CD4-positive, alpha-beta T cell treated with Interleukin-21 for 1 hour (primary cell): ENCODE data around the gene CRISPLD2.

Experiments
- DNase-seq: peaks from one replicate; pipeline ENCODE4 v3.0.0-alpha.2; 2020

The CRISPLD2 gene

GRCh38 chr16:84888450-84888849 lies 68.7 kb downstream of the CRISPLD2 start:
- DNase-seq, result no peak

DNA sequence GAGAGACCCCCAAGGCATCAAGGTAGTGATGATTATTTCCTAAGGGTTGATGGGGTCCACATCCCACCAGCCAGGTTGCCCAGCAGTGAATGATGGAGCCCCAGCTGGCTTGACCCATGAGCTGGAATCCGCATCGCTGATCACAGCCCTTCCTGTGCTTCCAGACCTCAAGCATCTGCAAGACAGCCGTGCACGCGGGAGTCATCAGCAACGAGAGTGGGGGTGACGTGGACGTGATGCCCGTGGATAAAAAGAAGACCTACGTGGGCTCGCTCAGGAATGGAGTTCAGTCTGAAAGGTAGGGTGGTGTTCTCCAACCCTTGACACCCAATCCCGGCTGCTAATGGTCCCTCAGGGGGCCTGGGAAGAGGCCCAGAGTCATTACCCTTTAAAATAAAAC lies 69.3 kb downstream of the CRISPLD2 start:
- no peak for DNase-seq

- DNase-seq, result no peak
Observed at GRCh38 chr16:84890427-84890826, 70.6 kb downstream of the CRISPLD2 start.

DNA sequence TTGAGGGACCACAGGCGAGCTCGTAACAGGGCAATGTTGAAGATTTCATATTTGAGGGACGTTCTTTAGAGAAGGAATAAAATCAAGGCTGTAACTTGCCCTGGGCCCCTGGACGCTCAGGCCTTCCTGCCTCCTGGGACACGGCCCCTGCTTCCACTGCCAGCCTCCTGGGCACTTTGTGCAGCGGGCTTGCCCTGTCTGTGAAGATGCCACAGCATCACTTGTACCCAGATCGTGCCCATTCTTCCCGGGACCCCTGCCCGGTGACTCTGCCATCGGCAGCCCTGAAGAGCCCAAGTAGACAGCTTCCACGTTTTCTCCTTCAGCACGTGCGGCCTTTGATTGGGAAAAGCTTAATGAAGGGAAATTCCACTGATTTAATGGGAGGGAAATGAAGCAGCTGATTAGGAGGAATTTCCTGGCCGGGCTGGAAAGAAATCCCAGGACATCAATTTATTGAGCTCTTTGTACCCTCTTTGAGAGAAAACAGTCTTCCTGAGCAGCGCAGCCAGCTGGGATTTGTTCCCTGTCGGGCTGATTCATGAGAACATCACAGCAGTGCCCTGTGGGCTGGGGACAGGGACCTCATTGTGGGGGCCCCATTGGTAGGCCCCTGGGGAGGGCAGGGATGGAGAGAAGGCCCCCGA lies 71.5 kb downstream of the CRISPLD2 start:
- DNase-seq, result no peak

DNA sequence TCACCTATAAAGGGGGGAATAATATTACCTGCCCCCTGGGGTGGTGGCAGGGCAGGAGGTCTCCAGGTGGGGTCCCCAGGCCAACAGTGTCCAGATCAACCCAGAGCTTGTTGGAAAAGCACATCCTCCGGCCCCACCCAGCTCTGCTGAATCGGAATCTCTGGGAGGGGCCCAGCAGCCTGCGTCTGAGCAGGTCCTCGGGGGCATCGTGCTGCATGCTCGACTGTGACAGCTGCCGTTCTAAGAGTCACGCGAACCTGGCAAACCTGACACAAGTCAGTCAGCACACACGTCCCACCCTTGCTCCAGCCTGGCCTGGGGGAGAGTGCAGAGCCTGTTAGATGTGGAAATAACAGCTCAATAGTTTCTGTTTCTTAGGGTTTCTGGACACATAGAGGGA lies 72.3 kb downstream of the CRISPLD2 start:
- DNase-seq, result no peak

GRCh38 chr16:84893467-84893848 lies 73.7 kb downstream of the CRISPLD2 start:
- no peak for DNase-seq

DNA sequence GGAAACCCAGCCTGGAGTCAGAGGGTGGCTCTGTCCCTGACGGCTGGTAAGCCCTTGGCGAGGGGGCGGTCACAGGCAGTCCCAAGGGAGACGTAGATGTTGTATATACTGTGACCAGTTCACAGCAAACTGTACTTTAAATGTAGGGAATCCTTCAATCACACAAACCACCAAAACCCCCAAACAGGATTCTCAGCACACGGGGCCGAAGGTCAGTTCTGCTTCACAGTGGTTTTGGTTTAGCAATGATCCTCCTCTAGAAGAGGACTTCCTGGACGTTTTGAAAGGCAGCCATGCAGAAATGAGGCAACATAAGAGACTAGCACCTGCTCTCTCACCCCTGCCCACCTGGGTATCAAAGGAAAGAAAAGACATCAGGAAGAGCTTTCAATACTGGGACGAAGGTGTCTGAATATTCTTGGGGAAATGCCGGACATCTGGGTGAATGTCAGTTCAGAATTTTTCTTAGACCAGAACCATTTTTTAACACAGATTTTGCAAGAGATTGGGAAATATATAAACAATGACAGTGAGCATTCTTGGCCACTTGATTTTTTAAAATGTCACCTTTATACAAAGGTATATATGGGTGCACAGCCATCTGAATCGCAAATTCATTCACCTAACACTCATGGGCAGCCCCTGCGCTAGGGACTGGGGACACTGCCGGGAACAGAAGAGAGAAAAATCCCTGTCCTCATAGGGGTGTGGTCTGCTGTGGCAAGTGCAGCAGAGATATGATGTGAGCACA lies 74.2 kb downstream of the CRISPLD2 start:
- no peak for DNase-seq

GRCh38 chr16:84895016-84895415 lies 75.2 kb downstream of the CRISPLD2 start:
- no peak for DNase-seq

GRCh38 chr16:84896847-84897246 lies 77.1 kb downstream of the CRISPLD2 start:
- DNase-seq, result no peak

GRCh38 chr16:84897911-84898377 lies 78.2 kb downstream of the CRISPLD2 start:
- DNase-seq, result peak; percentile 1

DNA sequence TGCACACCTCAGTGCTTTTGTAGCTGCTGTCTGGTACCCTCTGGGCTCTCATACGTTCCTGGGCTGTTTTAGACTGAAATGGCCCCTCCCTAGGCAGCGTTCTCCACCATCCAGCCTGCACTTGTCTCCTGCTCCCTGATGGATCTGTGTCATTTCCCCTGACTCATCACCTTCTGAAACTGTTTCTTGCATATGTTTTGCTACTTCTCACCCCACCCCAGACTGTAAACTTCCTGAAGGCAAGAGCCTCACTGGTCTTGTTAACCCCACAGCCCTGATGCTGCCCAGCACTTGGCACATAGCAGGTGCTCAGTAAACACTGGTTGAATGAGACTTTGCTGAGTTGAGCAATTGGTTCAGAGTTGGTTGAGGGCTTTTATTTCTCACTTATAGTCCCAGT lies 78.7 kb downstream of the CRISPLD2 start:
- no peak for DNase-seq

- DNase-seq, result no peak
Observed at GRCh38 chr16:84899414-84899813, 79.6 kb downstream of the CRISPLD2 start.

DNA sequence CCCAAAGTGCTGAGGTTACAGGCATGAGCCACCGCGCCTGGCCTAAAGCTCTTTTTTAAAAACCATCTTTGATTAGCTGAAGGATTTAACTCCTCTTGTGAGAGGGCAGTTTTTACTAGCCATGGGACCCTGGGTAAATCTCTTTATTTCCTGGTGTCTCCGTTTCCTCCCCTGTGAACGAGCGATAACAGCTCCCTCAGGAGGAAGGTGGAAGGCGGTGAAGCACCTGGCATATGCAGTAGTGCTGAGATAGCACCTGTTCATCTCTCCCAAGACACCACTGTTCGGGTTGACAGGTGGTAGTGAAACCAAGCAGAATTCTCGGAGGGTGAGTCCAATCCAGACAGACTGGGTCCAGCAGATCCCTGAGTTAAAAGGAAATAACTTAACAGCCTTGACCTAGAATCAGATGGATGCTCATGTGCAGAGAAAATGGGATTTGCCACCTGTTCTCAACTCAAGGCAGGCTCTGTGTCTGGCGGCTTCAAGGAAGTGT lies 86.2 kb downstream of the CRISPLD2 start:
- no peak for DNase-seq

DNA sequence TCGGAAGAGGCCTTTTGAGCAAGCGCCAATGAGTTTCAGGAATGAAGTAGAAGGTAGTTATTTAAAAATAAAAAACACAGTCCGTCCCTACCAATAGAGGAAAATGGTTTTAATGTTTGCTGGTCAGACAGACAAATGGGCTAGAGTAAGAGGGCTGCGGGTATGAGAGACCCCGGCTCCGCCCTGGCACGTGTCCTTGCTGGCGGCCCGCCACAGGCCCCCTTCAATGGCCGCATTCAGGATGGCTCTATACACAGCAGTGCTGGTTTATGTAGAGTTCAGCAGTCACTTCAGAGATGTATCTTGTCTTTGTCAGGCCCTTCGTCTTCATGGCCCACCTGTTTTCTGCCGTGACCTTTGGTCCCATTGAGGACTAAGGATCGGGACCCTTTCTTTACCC lies 87.3 kb downstream of the CRISPLD2 start:
- DNase-seq, result no peak

DNA sequence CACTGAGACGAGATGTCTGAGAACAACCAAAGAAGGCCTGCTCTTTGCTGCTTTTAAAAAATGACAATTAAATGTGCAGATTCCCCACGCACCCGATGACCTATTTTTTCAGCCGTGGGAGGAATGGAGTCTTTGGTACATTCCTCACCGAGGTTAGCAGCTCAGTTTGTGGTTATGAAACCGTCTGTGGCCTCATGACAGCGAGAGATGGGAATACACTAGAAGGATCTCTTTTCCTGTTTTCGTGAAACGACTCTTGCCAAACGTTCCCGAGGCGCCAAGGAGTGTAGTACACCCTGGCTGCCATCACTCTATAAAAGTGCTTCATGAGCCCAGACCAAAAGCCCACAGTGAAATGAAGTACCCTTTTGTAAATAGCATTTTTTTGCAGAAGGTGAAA lies 87.8 kb downstream of the CRISPLD2 start:
- DNase-seq, result no peak

DNA sequence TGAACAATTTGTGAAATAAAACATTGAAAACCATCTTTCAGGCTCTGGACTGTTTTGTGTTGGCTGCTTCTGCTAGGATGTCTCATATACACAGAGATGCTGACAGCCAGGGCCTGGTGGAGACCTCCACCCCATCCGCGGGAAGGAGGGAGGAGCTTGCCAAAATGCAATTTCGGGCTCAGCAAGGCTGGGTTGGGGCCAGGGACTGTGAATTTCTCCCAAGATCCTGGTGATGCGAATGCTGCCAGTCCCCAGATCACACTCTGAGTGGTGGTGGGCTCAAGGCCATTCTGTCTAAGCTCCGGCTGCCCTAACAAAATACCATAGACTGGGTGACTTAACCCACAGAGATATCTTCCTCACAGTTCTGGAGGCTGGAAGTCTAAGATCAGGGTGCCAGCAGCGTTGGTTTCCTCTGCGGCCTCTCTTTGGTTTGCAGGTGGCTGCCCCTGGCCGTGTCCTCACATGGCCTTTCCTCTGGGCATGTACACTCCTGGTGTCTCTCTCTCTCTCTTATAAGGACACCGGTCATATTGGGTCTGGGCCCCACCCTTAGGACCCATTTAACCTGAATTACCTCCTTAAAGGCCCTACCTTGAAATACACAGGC lies 89.8 kb downstream of the CRISPLD2 start:
- DNase-seq, result no peak

- no peak for DNase-seq
Observed at GRCh38 chr16:84911486-84912216, 91.9 kb downstream of the CRISPLD2 start.

DNA sequence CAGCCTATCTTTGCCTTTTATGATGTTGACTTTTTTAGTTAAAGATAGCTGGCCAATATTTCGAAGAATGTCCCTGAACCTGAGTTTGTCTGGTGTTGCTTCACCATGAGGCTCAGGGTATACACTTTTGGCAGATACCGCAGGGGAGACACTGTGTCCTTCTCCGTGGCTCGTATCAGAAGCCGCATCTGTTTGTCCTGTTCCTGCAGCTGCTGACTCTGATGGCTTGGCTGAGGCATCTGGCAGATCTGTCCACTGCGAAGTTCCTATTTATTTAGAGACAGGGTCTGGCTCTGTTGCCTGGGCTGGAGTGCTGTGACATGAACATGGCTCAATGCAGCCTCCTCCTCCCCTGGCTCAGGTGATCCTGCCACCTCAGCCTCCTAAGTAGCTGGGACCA lies 93.5 kb downstream of the CRISPLD2 start:
- DNase-seq, result no peak

GRCh38 chr16:84914273-84914672 lies 94.5 kb downstream of the CRISPLD2 start:
- DNase-seq, result no peak

- no peak for DNase-seq
Observed at GRCh38 chr16:84916178-84916577, 96.4 kb downstream of the CRISPLD2 start.

DNA sequence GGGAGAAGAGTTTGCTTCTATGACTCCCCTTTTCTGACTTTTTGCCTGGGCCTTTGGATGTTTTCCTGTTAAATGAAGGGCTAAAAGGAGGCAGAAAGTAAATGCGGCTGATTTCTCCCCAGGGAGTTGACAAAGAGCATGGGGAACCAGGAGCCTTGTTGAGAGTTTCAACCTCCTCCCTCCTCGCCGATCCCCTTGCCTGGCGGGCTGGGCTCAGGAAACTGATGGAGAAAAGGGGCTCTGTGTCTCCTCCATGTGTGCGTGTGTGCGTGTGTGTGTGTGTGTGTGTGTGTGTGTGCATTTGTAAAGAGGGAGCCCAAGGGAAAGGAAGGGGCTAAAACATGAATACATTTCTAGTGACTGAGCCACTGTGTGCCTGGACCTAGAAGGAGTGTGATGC lies 97.1 kb downstream of the CRISPLD2 start:
- DNase-seq, result no peak

DNA sequence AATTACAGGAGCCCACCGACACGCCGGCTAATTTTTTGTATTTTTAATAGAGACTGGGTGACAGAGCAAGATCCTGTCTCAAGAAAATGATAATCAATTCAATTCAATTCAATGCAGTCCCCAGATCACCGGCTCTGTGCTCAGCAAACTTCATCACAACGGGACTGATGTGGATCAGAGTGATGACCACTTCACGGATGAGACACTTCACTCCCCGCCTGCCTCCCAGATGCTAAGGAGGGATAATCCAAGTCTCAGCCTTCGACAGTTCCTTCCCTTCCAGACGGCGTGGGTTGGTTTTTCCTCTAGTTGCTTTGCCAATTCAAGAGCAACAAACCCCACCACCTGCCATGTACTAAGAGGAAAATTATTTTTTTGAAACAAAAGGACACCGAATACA lies 97.7 kb downstream of the CRISPLD2 start:
- DNase-seq, result no peak
